Measurements from ENCODE around the gene ADPRH. TPM values are rescaled to one million over a fixed set of nuclear protein-coding genes. Genes with fewer than 3 reads are reported as not detected.
A peak's percentile ranks its signal among the peaks of the same experiment; 100 is the strongest.

Gene ADPRH
- total RNA-seq, 3 donors from 2014 or later = 0.93 to 9.1 (median 2.7) TPM

DNA sequence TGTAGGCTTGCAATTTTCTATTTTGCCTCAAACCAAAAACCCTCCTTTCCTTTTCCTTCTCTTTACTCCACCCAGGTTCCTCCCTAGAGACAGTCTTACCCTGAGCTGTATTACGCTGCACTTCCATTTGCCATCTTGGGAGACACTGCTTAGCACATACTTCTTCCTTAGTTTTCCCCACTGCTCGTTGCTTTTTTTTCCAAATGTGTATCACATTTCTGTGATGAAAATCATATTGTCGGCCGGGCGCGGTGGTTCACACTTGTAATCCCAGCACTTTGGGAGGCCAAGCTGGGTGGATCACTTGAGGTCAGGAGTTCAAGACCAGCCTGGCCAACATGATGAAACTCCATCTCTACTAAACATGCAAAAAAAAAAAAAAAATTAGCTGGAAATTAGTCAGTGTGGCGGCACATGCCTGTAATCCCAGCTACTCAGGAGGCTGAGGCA lies 51.6 kb downstream of the ADPRH start:
- DNase-seq = no peak
- no peaks in the 10 kb centered on the region for H3K4me1 ChIP-seq (ENCODE audit: low read depth)
- intact Hi-C loops (cut with DNase I, micrococcal nuclease) = no loop called here
- no peak overlapping the region for H3K4me3 ChIP-seq
- peak; percentile 12 for ATAC-seq
- H3K36me3 ChIP-seq (ENCODE audit: low read depth) = no peaks in the 10 kb centered on the region
- TF ChIP-seq, protein P1, sequence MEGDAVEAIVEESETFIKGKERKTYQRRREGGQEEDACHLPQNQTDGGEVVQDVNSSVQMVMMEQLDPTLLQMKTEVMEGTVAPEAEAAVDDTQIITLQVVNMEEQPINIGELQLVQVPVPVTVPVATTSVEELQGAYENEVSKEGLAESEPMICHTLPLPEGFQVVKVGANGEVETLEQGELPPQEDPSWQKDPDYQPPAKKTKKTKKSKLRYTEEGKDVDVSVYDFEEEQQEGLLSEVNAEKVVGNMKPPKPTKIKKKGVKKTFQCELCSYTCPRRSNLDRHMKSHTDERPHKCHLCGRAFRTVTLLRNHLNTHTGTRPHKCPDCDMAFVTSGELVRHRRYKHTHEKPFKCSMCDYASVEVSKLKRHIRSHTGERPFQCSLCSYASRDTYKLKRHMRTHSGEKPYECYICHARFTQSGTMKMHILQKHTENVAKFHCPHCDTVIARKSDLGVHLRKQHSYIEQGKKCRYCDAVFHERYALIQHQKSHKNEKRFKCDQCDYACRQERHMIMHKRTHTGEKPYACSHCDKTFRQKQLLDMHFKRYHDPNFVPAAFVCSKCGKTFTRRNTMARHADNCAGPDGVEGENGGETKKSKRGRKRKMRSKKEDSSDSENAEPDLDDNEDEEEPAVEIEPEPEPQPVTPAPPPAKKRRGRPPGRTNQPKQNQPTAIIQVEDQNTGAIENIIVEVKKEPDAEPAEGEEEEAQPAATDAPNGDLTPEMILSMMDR (IDR thresholded peaks at IDR 0.05) = no peak
- no peaks in the 10 kb centered on the region for H3K9me3 ChIP-seq

DNA sequence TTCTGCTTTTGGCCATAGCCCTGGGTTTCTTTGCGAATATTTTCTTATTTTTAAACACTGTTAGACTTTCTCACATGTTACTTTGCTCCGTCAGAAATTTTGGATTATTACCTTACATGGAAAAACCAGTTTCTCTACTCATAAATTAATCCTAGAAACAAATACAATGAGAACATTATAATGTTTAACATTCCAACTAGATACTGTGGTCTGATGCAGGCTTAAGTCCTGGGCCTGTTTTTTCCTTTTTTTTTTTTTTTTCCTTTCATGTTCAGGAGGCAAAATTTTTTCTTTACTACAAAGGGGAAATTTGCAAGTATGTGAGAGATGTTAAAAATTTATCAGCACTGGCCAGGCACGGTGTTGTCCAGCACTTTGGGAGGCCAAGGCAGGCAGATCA lies 52.2 kb downstream of the ADPRH start:
- intact Hi-C loops (cut with DNase I, micrococcal nuclease) = no loop called here
- no peaks in the 10 kb centered on the region for H3K4me1 ChIP-seq (ENCODE audit: low read depth)
- DNase-seq = no peak
- H3K4me3 ChIP-seq = no peak overlapping the region
- TF ChIP-seq, protein P1 (IDR thresholded peaks at IDR 0.05) = no peak
- no peaks in the 10 kb centered on the region for H3K9me3 ChIP-seq
- H3K36me3 ChIP-seq (ENCODE audit: low read depth) = no peaks in the 10 kb centered on the region
- ATAC-seq = no peak

DNA sequence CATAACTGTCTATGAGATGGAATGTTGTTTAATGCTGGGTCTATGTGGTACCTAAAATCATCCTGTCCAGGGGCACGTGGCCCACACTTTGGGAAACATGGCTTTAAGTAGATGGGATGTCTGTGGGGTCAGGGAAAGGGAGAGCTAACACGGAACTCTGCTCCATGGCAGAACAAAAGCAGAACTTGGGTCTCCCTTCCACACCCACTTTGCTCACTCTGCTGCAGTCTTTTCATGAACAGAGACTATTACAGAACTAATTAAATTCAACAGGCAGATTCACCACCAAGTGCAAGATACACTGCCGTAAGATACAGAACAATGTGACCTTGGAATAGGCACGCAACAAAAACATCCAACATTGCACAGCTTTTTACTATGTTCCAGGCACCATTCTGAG lies 52.9 kb downstream of the ADPRH start:
- TF ChIP-seq, protein P1 (IDR thresholded peaks at IDR 0.05) = no peak
- DNase-seq (no peak), ATAC-seq (no peak)
- no peak overlapping the region for H3K4me3 ChIP-seq
- no peaks in the 10 kb centered on the region for H3K9me3 ChIP-seq
- H3K4me1 ChIP-seq (ENCODE audit: low read depth) = no peaks in the 10 kb centered on the region
- H3K36me3 ChIP-seq (ENCODE audit: low read depth) = no peaks in the 10 kb centered on the region
- intact Hi-C loops (cut with DNase I, micrococcal nuclease) = no loop called here

DNA sequence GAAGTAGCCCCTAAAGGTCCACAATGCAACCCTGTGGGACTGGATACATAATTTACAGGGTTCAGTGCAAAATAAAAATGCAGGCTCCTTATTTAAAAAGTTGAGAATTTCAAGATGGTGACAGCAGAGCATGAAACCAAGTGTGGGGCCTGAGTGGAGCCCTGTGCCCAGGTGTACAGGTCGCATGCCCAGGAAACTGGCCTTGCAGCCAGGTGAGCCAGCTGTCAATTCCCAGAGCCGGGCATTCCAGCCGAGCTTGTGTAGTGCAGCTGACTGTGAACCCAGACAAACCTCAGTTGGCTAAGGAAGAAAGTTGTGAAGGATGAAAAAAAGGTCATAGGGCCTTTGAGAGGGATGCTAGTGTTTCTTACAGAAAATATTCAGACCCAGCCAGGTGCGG lies 53.5 kb downstream of the ADPRH start:
- DNase-seq (no peak), ATAC-seq (no peak)
- Histone ChIP-seq H3K9me3 (no peaks in the 10 kb centered on the region), H3K4me1 (ENCODE audit: low read depth) (no peaks in the 10 kb centered on the region), H3K36me3 (ENCODE audit: low read depth) (no peaks in the 10 kb centered on the region), H3K4me3 (no peak overlapping the region)
- intact Hi-C loops (cut with DNase I, micrococcal nuclease) = no loop called here
- TF ChIP-seq, protein P1 (IDR thresholded peaks at IDR 0.05) = no peak

DNA sequence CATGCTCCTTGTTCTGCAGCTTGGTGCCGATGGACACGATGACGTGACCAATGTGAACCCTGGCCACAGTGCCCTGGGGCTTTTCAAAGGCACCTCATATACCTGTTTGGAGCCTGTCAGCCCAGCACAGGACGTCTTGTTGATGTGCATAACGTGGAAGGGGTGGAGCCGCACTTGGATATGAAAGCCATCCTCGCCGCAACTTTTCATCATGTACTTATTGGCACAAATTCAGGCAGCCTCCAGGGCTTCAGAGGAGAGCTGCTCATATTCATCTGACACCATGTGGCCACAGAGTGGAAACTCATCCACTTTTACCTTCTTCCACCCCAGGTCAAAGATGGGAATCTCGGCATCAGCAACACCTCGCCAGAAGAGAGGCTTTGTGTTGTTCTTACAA lies 56.4 kb downstream of the ADPRH start:
- Histone ChIP-seq H3K36me3 (ENCODE audit: low read depth) (no peaks in the 10 kb centered on the region), H3K4me3 (no peak overlapping the region), H3K9me3 (no peaks in the 10 kb centered on the region), H3K4me1 (ENCODE audit: low read depth) (no peaks in the 10 kb centered on the region)
- ATAC-seq (no peak), DNase-seq (no peak)
- TF ChIP-seq, protein P1 (IDR thresholded peaks at IDR 0.05) = no peak
- intact Hi-C loops (cut with DNase I, micrococcal nuclease) = no loop called here

DNA sequence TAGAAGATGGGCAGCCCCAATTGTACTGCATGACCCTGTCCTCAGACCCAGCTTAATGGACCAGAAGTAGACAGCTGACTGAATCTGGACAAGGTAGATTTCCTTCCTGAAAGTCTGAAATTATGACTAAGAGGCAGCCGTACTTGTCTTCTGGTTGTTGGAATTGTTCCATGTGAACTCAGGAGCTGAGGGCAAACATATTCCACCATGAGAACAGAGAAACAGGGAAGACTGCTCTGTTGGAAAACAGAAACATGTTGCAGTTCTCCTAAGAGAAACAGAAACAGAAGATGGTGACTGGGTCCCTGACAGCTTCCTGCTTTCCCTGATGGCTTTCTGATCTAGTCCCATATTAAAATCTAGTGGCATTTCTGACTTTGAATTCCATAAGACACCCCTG lies 57.0 kb downstream of the ADPRH start:
- Histone ChIP-seq H3K4me3 (no peak overlapping the region), H3K36me3 (ENCODE audit: low read depth) (no peaks in the 10 kb centered on the region), H3K9me3 (no peaks in the 10 kb centered on the region), H3K4me1 (ENCODE audit: low read depth) (no peaks in the 10 kb centered on the region)
- TF ChIP-seq, protein P1 (IDR thresholded peaks at IDR 0.05) = no peak
- DNase-seq = no peak
- intact Hi-C loops (cut with DNase I, micrococcal nuclease) = no loop called here
- no peak for ATAC-seq

All from mucosa of descending colon (tissue), 3 donors.